H1 (cell line): Measurements from ENCODE around the gene EXD3. TPM values are rescaled to one million over a fixed set of nuclear protein-coding genes. Genes with fewer than 3 reads are reported as not detected.
A peak's percentile ranks its signal among the peaks of the same experiment; 100 is the strongest.

ENCODE experiments used
- CTCF ChIA-PET: fragments of 300-600 bp; sonication (Branson Sonifier 250); formaldehyde crosslinking; loops from one replicate; lab custom pipeline; 2021; ENCODE audit not compliant: partially characterized antibody; lab: Charles Lee
- POLR2A ChIA-PET: fragments of 300-600 bp; sonication (Branson Sonifier 250); formaldehyde crosslinking; loops from one replicate; lab custom pipeline; 2021; ENCODE audit warnings: inconsistent platforms; ENCODE audit not compliant: partially characterized antibody; lab: Charles Lee
- DNase-seq, 2 experiments: peaks; one replicate each; pipeline versions ENCODE4 v3.0.0 to v3.0.0-alpha.2; 2010 to 2022; ENCODE audit warnings: low spot score in 2 of 2, low read depth in 1 of 2, mixed read lengths in 1 of 2
- FAIRE-seq: peaks from 2 replicates; lab custom pipeline; 2011; peaks lifted over from hg19 to GRCh38; lab: Jason Lieb, UNC
- H2AFZ ChIP-seq: 2 replicates; pipeline ENCODE4 v1.8.1; 2012; ENCODE audit warnings: low read length, inconsistent platforms
- H2AK5ac ChIP-seq: 2 replicates; pipeline ENCODE4 v1.6.1; 2013; ENCODE audit warnings: low read depth, low read length
- H2BK120ac ChIP-seq: replicated peaks from 2 replicates; pipeline ENCODE3; 2013; ENCODE audit warnings: low read depth, low read length, inconsistent platforms
- H2BK12ac ChIP-seq: 2 replicates; pipeline ENCODE4 v1.6.1; 2013; ENCODE audit warnings: low read depth, low read length
- H2BK15ac ChIP-seq: 2 replicates; pipeline ENCODE4 v1.6.1; 2013; ENCODE audit warnings: low read length
- H2BK20ac ChIP-seq: 2 replicates; pipeline ENCODE4 v1.6.1; 2013; ENCODE audit warnings: low read length
- H2BK5ac ChIP-seq: 2 replicates; pipeline ENCODE4 v1.6.1; 2013; ENCODE audit warnings: low read depth, low read length
- H3K14ac ChIP-seq: 2 replicates; pipeline ENCODE4 v1.6.1; 2013; ENCODE audit warnings: inconsistent platforms; ENCODE audit not compliant: insufficient read length
- H3K18ac ChIP-seq: 2 replicates; pipeline ENCODE4 v1.6.1; 2013; ENCODE audit warnings: low read length; ENCODE audit errors: extremely low read depth
- H3K23ac ChIP-seq: 2 replicates; pipeline ENCODE4 v1.6.1; 2013; ENCODE audit warnings: inconsistent platforms; ENCODE audit not compliant: insufficient read length
- H3K23me2 ChIP-seq: 2 replicates; pipeline ENCODE4 v1.6.1; 2013; ENCODE audit warnings: low read depth, low read length
- H3K27ac ChIP-seq: 2 replicates; pipeline ENCODE4 v1.6.1; 2011; ENCODE audit warnings: low read depth, low read length, inconsistent platforms
- H3K27me3 ChIP-seq, 4 experiments: replicated peaks in 1 of 4; 1 replicate in 1 of 4; 2 replicates in 3 of 4; pipeline versions ENCODE4 v1.6.1 to v1.8.1; 2011 to 2013; ENCODE audit warnings: low read length in 3 of 4, mild to moderate bottlenecking in 3 of 4, inconsistent platforms in 2 of 4, mixed read lengths in 2 of 4, moderate library complexity in 1 of 4; ENCODE audit not compliant: control insufficient read depth in 3 of 4, insufficient read depth in 3 of 4; ENCODE audit errors: extremely low read depth in 1 of 4
- H3K36me3 ChIP-seq, 4 experiments: 2 replicates each; pipeline versions ENCODE4 v1.6.1 to v1.8.1; 2011 to 2013; ENCODE audit warnings: mild to moderate bottlenecking in 4 of 4, low read length in 3 of 4, moderate library complexity in 2 of 4, control low read depth in 1 of 4, inconsistent platforms in 1 of 4; ENCODE audit not compliant: insufficient read depth in 4 of 4, control insufficient read depth in 2 of 4
- H3K4ac ChIP-seq: replicated peaks from 2 replicates; pipeline ENCODE3; 2013; ENCODE audit warnings: low read length, low read depth, mixed read lengths, inconsistent platforms; ENCODE audit not compliant: insufficient read length
- H3K4me1 ChIP-seq, 4 experiments: replicated peaks in 1 of 4; 1 replicate in 1 of 4; 2 replicates in 3 of 4; pipeline versions ENCODE4 v1.6.1 to v1.8.1; 2011 to 2013; ENCODE audit warnings: low read length in 3 of 4, inconsistent platforms in 2 of 4, mixed read lengths in 1 of 4; ENCODE audit not compliant: insufficient read depth in 4 of 4, control insufficient read depth in 3 of 4
- H3K4me2 ChIP-seq, 2 experiments: 2 replicates each; pipeline versions ENCODE4 v1.6.1 to v1.8.1; 2011 to 2013; ENCODE audit warnings: low read depth in 2 of 2, low read length in 2 of 2, control low read depth in 1 of 2, inconsistent platforms in 1 of 2, mild to moderate bottlenecking in 1 of 2; ENCODE audit not compliant: insufficient read depth in 1 of 2
- H3K4me3 ChIP-seq, 4 experiments: fragments of 200-600, 300-600 bp in 1 of 4; sonication (generic), shearing (Covaris generic), sonication (Bioruptor Twin) in 1 of 4; 2 replicates each; pipeline versions ENCODE4 v1.5.1 to v1.8.1; 2011 to 2016; ENCODE audit warnings: low read length in 4 of 4, low read depth in 3 of 4, control low read depth in 2 of 4, inconsistent platforms in 2 of 4, mild to moderate bottlenecking in 2 of 4, mixed read lengths in 1 of 4, moderate library complexity in 1 of 4; ENCODE audit not compliant: insufficient read depth in 2 of 4; ENCODE audit errors: extremely low read depth in 1 of 4
- H3K56ac ChIP-seq: replicated peaks from 2 replicates; pipeline ENCODE3; 2013; ENCODE audit warnings: low read depth, mild to moderate bottlenecking, mixed read lengths, low read length, inconsistent platforms; ENCODE audit not compliant: insufficient read length
- H3K79me1 ChIP-seq: 2 replicates; pipeline ENCODE4 v1.6.1; 2013; ENCODE audit warnings: low read depth, low read length, control low read depth
- H3K79me2 ChIP-seq, 2 experiments: 2 replicates each; pipeline versions ENCODE4 v1.6.1 to v1.8.1; 2012 to 2013; ENCODE audit warnings: low read length in 2 of 2, mild to moderate bottlenecking in 2 of 2, inconsistent platforms in 1 of 2; ENCODE audit not compliant: insufficient read depth in 2 of 2, control insufficient read depth in 1 of 2
- H3K9ac ChIP-seq, 4 experiments: replicated peaks in 1 of 4; 1 replicate in 1 of 4; 2 replicates in 3 of 4; pipeline versions ENCODE4 v1.6.1 to v1.8.1; 2011 to 2013; ENCODE audit warnings: low read depth in 3 of 4, low read length in 3 of 4, control low read depth in 2 of 4, mild to moderate bottlenecking in 2 of 4, moderate library complexity in 2 of 4, inconsistent platforms in 1 of 4; ENCODE audit errors: extremely low read depth in 1 of 4
- H3K9me3 ChIP-seq, 2 experiments: 2 replicates each; pipeline versions ENCODE4 v1.6.1 to v1.8.1; 2012 to 2013; ENCODE audit warnings: mild to moderate bottlenecking in 2 of 2, moderate library complexity in 2 of 2, control low read depth in 1 of 2, inconsistent platforms in 1 of 2, low read depth in 1 of 2, low read length in 1 of 2, mixed read lengths in 1 of 2; ENCODE audit not compliant: insufficient read depth in 2 of 2
- H4K20me1 ChIP-seq, 2 experiments: replicated peaks in 1 of 2; 2 replicates each; pipeline versions ENCODE3 to v1.8.1; 2011 to 2013; ENCODE audit warnings: inconsistent platforms in 2 of 2, low read length in 2 of 2, mild to moderate bottlenecking in 1 of 2; ENCODE audit not compliant: insufficient read depth in 2 of 2, control insufficient read depth in 1 of 2
- H4K5ac ChIP-seq: 2 replicates; pipeline ENCODE4 v1.6.1; 2013; ENCODE audit warnings: low read length, low read depth, mixed read lengths, inconsistent platforms; ENCODE audit not compliant: insufficient read length
- H4K8ac ChIP-seq: 2 replicates; pipeline ENCODE4 v1.8.0; 2013; ENCODE audit warnings: mild to moderate bottlenecking, moderate library complexity, low read length, inconsistent platforms; ENCODE audit not compliant: insufficient read depth; ENCODE audit errors: extremely low read depth
- H4K91ac ChIP-seq: replicated peaks from 2 replicates; pipeline ENCODE3; 2013; ENCODE audit warnings: low read length, mixed read lengths, inconsistent platforms; ENCODE audit not compliant: insufficient read length
- BACH1 ChIP-seq: IDR thresholded peaks from 2 replicates; pipeline ENCODE4 v1.6.1; 2012; ENCODE audit warnings: low read length, improper control_type of control experiment
- CTCF ChIP-seq, 3 experiments: IDR thresholded peaks; 1 replicate in 2 of 3; 2 replicates in 1 of 3; pipeline versions ENCODE4 v1.5.1 to v1.6.1; 2011; ENCODE audit warnings: low read length in 3 of 3, mild to moderate bottlenecking in 3 of 3, inconsistent platforms in 2 of 3, low read depth in 1 of 3, moderate library complexity in 1 of 3; ENCODE audit not compliant: insufficient read depth in 1 of 3; ENCODE audit errors: control extremely low read depth in 1 of 3
- JUN ChIP-seq: IDR thresholded peaks from 2 replicates; pipeline ENCODE4 v1.6.1; 2011; ENCODE audit warnings: low read depth, mild to moderate bottlenecking, improper control_type of control experiment, low read length
- MAFK ChIP-seq: IDR thresholded peaks from 2 replicates; pipeline ENCODE4 v1.6.1; 2012; ENCODE audit warnings: low read depth, mild to moderate bottlenecking, improper control_type of control experiment, low read length
- RAD21 ChIP-seq, 2 experiments: IDR thresholded peaks in 1 of 2; conservative IDR thresholded peaks in 1 of 2; 2 replicates each; pipeline ENCODE4 v1.6.1; 2011; ENCODE audit warnings: low read depth in 2 of 2, low read length in 2 of 2, improper control_type of control experiment in 1 of 2, inconsistent platforms in 1 of 2, mild to moderate bottlenecking in 1 of 2, moderate library complexity in 1 of 2
- RNF2 ChIP-seq: fragments of 200-900, 300-1000 bp; sonication (generic); IDR thresholded peaks from 2 replicates; pipeline ENCODE4 v1.7.1; 2016; ENCODE audit warnings: borderline replicate concordance, low read depth, mild to moderate bottlenecking, antibody characterized with exemption, low read length; ENCODE audit not compliant: poor library complexity, severe bottlenecking; ENCODE audit errors: missing control alignments
- SUZ12 ChIP-seq: fragments of 200-600 bp; sonication (generic); IDR thresholded peaks from 2 replicates; pipeline ENCODE4 v1.6.1; 2012; ENCODE audit warnings: mild to moderate bottlenecking, inconsistent platforms, low read length, moderate library complexity, mixed read lengths
- TAF7 ChIP-seq: optimal IDR thresholded peaks from 2 replicates; pipeline ENCODE3; 2011; ENCODE audit warnings: low read depth, mild to moderate bottlenecking, inconsistent platforms, low read length, moderate library complexity, borderline replicate concordance
- TBP ChIP-seq: IDR thresholded peaks from 2 replicates; pipeline ENCODE4 v1.6.1; 2011; ENCODE audit warnings: low read depth, low read length, improper control_type of control experiment
- TEAD4 ChIP-seq: IDR thresholded peaks from 2 replicates; pipeline ENCODE4 v1.6.1; 2012; ENCODE audit warnings: low read depth, low read length, inconsistent platforms, mixed read lengths
- ZNF274 ChIP-seq: IDR thresholded peaks from 2 replicates; pipeline ENCODE4 v1.7.0; 2012; ENCODE audit warnings: low read length, borderline replicate concordance; ENCODE audit errors: extremely low read depth
- WGBS, 2 experiments: shearing (Covaris generic) in 1 of 2; methylation state at CpG; one replicate each; pipeline versions ENCODE4 v1.1.6 to v1.1.7; 2013 to 2015; ENCODE audit warnings: low lambda C conversion rate in 2 of 2, mixed read lengths in 2 of 2, inconsistent platforms in 1 of 2, low coverage in 1 of 2, missing lambda C conversion rate in 1 of 2; ENCODE audit not compliant: insufficient replicate concordance in 2 of 2, insufficient coverage in 1 of 2, insufficient read length in 1 of 2; ENCODE audit errors: extremely low coverage in 1 of 2, missing lambda C conversion rate in 1 of 2; 5-methylcytosine and 5-hydroxymethylcytosine counted together
- polyA plus RNA-seq, 7 experiments: library from polyadenylated mRNA; depleted of rRNA in 3 of 7; stranded (reverse) in 5 of 7; unstranded in 2 of 7; fragments of >200 nt in 5 of 7; fragments of 200-250 nt in 2 of 7; gene quantifications; 1 replicate in 5 of 7; 2 replicates in 1 of 7; 4 replicates in 1 of 7; pipeline versions ENCODE4 v1.2.1 to v1.2.3, GENCODE V29; 2011 to 2013; ENCODE audit warnings: missing spikeins in 2 of 7, mixed read lengths in 2 of 7
- total RNA-seq: library from RNA; stranded (reverse); fragmentation: NEBNext Ultra II Directional; extraction: Animal tissue kit (Norgen Biotek cat#: 25700); gene quantifications from 2 replicates; pipeline ENCODE4 v1.2.1, GENCODE V29; 2021

The EXD3 gene
- total and polyA plus RNA-seq, 2 of the 8 experiments (the other 6 are each of a cell fraction or from before 2014, with no cell fraction given): 7.2 to 9.4 TPM

GRCh38 chr9:137373611-137373980 is 49.4 kb downstream of the EXD3 start:
- Histone ChIP-seq H3K23me2 (no peaks in the 10 kb centered on the region), H3K27ac (no peak overlapping the region), H3K9me3 (no peaks in the 10 kb centered on the region), H3K27me3 (0 out of 7 replicates have a peak, but pooled peaks cover 0 to 2% (median 0%) of the 10 kb centered on the region in 4 experiments), H2BK15ac (no peak overlapping the region), H3K4me2 (no peak overlapping the region), H2AFZ (no peak overlapping the region), H3K4me1 (no peaks in the 10 kb centered on the region; a peak in 1 of 7 replicates), H3K23ac (no peak overlapping the region), H2BK12ac (no peak overlapping the region), H4K5ac (no peak overlapping the region), H3K14ac (no peak overlapping the region), H3K4me3 (no peak overlapping the region), H2BK120ac (no peak overlapping the region), H2BK5ac (no peak overlapping the region), H3K79me2 (no peaks in the 10 kb centered on the region), H2AK5ac (no peak overlapping the region), H3K36me3 (no peaks in the 10 kb centered on the region), H3K9ac (no peak overlapping the region), H3K79me1 (no peaks in the 10 kb centered on the region), H3K56ac (no peak overlapping the region), H4K8ac (no peak overlapping the region), H4K20me1 (no peaks in the 10 kb centered on the region), H3K18ac (no peak overlapping the region), H3K4ac (no peak overlapping the region), H4K91ac (no peak overlapping the region), H2BK20ac (no peak overlapping the region)
- WGBS, 2 experiments: 91% methylated on average over 16 of the region's 16 CpGs; no CpG with 5 or more reads in 1 of the 2 experiments
- no peak for FAIRE-seq
- CTCF ChIA-PET: interaction anchor here (0.6 to 1.3 kb wide), 6 partner anchors 12 to 385 kb away, joined by 3 to 5 read pairs (median 3); partner anchors contain the start of gene NRARP
- POLR2A ChIA-PET: interaction anchor here (1.1 to 1.7 kb wide), 2 partner anchors 57 to 97 kb away, joined by 3 to 4 read pairs; partner anchors contain the start of gene TOR4A
- DNase-seq: peak in 1 of 2 experiments; percentile 41
- TF ChIP-seq CTCF (IDR thresholded peaks at IDR 0.05; ENCODE audit: control extremely low read depth in 1 of 3, insufficient read depth in 1 of 3, low read depth in 1 of 3, low read length in 3 of 3) (no peak), MAFK (no peak), TBP (no peak), RAD21 (IDR thresholded peaks at IDR 0.05 in 1 of 2, conservative IDR thresholded peaks at IDR 0.05 in 1 of 2; ENCODE audit: low read depth in 2 of 2, low read length in 2 of 2) (no peak), TAF7 (no peak), SUZ12 (no peak), RNF2 (no peak), ZNF274 (no peak), JUN (no peak), TEAD4 (no peak), BACH1 (no peak)
